GM19324 (cell line): ENCODE measurements around the gene CRABP1.

Experiments used
- ATAC-seq: cut with Tn5 transposase; IDR thresholded peaks from one replicate; pipeline ENCODE4 v1.9.1; 2021; ENCODE audit warnings: mild to moderate bottlenecking, moderate library complexity; ENCODE audit not compliant: unreplicated experiment, low FRiP score

CRABP1 gene

DNA sequence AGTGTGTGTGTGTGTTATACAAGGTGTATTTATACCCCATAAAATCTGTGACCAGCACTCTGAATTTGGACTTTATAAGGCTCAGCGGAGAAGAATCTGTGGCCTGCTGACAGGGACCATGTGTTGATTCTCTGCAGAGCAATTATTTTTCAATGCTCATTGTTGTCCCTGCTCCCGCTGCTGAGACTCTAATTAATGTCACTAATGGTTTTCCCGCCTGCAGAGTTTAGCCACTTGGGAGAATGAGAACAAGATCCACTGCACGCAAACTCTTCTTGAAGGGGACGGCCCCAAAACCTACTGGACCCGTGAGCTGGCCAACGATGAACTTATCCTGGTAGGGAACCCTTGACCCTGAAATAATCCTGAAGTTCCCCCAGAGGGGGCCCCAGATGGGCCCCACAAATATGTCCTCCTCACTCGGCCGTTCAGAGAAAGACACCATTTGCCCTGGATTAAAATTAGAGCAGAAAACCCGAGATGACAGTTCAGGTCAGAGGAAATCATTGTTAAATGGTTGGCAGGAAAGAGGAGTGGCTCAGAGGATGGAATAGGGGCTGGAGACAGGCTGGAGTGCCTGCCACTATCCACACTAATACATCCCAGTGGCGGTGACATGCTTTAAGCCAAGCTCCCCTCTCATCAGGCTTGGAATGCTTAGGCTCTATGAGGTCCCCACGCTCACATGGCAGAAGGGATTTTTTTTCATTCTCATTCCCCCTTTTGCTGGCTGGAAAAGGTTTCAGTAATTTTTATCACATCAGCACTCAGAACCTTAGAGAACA, 3.3 kb downstream of the CRABP1 start:
- ATAC-seq, result no peak

- no peak for ATAC-seq
Measured at GRCh38 chr15:78345396-78346125, 5.4 kb downstream of the CRABP1 start.

DNA sequence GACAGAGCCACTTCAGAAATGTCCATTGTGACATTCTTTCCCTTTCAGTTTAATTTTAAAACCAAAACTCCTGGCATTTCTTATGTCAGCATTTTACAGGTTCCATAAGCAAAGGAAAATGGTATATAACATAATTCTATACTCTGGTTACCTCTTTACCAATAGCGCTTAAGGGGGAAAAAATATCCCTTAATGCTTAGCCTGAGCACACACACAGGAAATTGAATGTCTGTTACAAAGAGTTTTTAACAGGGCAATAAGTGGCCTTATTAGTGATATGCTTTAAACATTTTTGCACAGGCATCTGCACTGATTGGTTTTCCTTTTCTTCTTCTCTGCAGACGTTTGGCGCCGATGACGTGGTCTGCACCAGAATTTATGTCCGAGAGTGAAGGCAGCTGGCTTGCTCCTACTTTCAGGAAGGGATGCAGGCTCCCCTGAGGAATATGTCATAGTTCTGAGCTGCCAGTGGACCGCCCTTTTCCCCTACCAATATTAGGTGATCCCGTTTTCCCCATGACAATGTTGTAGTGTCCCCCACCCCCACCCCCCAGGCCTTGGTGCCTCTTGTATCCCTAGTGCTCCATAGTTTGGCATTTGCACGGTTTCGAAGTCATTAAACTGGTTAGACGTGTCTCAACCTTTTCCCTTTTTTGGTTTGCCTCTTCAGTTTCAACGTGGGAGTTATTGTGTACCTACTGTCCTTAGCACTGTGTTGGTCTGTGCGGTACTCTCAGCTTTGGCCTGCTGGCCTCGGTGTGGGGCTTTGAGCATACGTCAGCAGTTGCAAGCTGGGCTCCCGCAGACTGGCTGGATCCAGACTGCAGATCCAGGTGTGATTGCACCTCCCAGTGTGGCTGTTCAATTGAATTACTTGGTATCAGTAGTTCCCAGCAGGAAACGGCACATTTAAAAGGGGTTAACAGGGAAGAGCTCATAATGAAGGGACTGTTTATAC, 7.7 kb downstream of the CRABP1 start:
- ATAC-seq, result no peak

GRCh38 chr15:78350058-78350457, 9.9 kb downstream of the CRABP1 start:
- ATAC-seq, result no peak

- no peak for ATAC-seq
Measured at GRCh38 chr15:78351539-78351938, 11.4 kb downstream of the CRABP1 start.

- ATAC-seq, result no peak
Measured at GRCh38 chr15:78353093-78353492, 12.9 kb downstream of the CRABP1 start.

GRCh38 chr15:78355177-78355576, 15.0 kb downstream of the CRABP1 start:
- ATAC-seq, result no peak

DNA sequence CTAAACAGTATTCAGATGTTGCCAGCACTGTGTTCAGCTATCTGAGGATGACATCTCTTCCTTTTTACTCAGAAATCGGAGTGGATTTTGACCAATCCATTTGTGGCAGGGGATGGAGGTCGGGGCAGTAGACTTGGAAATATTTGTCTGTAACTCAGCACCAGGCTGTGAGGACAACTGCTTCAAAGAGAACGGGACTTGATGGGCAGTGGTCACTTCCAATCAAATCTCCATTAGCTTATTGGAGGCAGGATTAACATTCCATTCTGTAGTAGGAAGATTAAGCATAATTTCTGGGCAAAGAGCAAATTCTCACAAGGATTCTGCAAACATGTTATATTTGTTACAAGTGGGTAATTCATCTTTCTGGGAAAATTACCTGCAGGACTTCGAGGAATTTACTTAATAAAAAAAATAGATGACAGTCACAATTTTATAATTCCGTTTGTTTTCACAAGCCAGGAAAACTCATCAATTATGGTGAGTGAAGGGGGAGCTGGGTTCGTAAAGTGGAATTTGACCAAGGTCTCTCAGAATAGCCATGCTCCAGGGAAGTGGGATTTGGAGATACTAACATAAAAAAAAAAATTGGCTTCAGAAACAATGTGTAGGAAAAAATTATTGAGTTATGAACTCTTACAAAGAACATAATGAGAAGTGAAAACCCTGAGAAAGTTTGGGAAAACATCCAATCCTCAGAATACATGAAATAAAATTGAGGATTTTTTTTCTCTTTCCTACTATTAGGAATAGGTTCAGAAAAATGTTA, 18.1 kb downstream of the CRABP1 start:
- no peak for ATAC-seq

DNA sequence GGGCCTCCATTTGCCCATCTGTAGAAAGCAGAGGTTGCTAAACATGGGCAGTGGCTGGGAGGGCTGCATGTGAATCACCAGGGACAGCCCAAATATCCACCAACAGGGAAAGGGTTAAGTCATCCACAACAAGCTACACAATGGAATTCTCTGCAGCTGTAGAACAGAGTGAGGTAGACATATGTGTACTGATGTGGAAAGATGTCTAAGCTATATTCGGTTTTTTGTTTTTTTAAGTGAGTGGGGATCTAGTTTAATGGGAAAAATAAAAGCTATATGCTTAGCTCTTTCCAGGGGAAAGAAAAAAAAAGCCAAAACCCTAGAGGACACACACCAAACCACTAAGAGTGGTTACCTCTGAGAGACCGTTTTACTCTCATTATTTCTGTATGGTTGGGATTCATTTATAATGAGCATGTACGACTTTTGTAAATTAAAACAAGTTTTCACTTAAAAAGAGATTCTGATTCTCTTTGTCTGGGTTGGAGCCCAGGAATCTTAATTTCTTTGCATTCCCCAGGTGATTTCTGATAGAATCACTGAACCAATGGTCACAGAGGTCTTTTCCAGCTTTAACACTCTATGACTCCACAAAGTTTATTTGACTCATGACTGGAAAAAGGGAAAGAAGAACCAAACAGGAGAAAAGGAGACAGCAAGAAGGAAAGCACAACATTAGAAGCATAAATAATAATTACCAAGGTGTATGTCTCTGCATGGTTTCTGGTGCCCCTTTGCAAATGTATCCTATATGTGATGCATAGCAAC, 19.1 kb downstream of the CRABP1 start:
- no peak for ATAC-seq

DNA sequence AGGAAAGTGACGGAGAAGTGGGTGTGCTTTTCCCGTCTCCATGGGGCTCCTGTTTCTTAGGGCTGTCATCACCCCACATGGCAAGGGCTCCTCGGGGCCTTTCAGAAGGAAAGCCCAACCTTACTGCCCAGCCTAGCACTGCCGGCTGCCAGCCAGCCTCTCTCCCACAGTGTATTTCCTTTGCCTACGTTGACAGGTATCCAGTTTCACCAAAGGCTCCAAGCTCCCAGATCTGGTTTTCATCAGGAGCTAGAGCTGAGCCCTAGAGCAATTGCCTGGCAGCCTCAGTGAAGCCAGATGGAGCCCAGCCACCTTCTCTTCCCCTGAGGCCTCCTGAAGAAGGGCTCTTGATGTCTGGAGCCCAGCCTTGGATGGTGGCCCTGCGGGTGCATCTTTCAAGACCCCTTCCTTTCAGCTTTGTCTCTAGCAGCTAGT, 20.2 kb downstream of the CRABP1 start:
- no peak for ATAC-seq

GRCh38 chr15:78360958-78361718, 21.0 kb downstream of the CRABP1 start:
- no peak for ATAC-seq

- no peak for ATAC-seq
Measured at GRCh38 chr15:78361771-78362506, 21.8 kb downstream of the CRABP1 start.

DNA sequence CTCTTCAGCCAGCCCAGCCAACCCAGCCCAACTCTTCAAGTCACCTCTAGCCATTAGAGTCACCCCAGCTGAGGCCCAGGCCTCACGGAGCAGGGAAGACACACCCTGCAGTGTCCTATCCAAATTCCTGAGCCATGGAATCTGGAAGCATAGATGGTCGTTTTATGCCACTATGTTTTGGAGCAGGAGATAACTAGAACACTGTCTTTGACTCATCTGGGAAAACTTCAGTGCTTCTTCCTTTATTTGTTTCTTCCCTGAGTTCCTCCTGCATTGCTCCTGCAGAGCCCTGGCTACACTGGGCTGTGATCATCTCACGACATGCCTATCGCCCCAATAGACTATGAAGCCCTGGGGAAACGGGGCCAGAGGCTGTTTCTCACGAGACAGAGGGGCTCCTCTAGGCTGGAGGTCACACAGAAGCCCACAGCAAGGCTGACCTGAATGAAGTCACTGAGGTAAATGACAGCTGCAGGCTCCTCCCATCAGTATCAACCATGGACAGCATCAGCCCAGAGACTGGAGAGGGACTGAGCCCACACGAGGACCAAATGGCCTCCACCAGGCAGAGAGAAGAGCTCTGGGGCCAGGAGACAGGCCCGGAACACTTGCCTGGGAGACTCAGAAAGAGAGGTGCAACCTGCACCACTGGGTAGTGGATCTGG, 22.7 kb downstream of the CRABP1 start:
- ATAC-seq, result no peak

GRCh38 chr15:78363381-78363734, 23.2 kb downstream of the CRABP1 start:
- ATAC-seq, result no peak

GRCh38 chr15:78364233-78364632, 24.1 kb downstream of the CRABP1 start:
- no peak for ATAC-seq

DNA sequence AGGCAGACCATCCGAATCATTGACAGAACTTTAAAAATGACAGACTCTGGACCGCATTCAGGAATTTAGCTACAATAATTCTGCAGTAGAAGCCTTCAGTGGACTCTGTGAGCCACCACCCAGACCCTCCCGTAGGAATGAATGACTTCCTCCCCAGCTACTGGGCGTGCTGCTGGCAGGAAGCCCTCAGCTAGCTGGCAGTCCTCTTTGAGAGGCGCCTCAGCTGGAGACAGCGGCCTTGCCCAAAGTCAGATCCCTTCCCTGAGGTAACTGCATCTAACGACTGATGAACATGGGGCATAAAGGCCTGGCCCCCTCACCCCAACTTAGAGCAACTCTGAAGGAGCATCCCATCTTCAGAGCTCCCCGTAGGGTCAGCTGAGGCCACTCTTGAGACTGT, 25.8 kb downstream of the CRABP1 start:
- no peak for ATAC-seq

DNA sequence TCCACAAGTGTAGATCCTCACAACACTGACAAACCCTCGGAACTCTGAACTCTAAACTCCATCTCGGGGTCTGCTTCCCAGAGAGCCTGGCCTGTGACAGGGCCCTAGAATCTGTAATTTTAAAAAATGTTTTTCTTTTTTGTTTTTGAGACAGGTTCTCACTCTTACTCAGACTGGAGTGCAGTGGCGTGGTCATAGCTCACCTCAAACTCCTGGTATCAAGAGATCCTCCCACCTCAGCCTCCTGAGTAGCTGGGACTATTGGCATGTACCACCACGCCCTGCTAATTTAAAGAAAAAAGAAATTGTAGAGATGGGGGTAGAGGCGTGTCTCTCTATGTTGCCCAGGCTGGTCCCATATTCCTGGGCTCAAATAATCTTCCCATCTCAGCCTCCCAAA, 26.2 kb downstream of the CRABP1 start:
- no peak for ATAC-seq

- no peak for ATAC-seq
Measured at GRCh38 chr15:78368651-78369050, 28.5 kb downstream of the CRABP1 start.
